K562 (cell line): ENCODE results near the gene TMEM214. TPM values are rescaled to one million over a fixed set of nuclear protein-coding genes. Genes with fewer than 3 reads are reported as not detected.

ENCODE experiments used
- ATAC-seq: fragments of 200-7000 bp; cut with Tn5 transposase; 3 replicates; pipeline ENCODE4 v1.9.1; 2020; ENCODE audit warnings: moderate library complexity
- BruUV-seq: library from RNA; stranded (reverse); fragments of 400-500 nt; replicated peaks from 2 replicates; lab custom pipeline; 2021; lab: Mats Ljungman, UMichigan
- CTCF ChIA-PET: fragments of 300-600 bp; formaldehyde crosslinking; extraction: SDS; loops from one replicate; lab custom pipeline; 2021; ENCODE audit warnings: low intra/inter-chr PET ratio; lab: Yijun Ruan, JAX
- POLR2A ChIA-PET: fragments of 300-600, 350-650 bp; sonication (Branson Sonifier 250); formaldehyde crosslinking; extraction: SDS; loops from one replicate; lab custom pipeline; 2021; ENCODE audit warnings: antibody characterized with exemption, inconsistent platforms; lab: Yijun Ruan, JAX
- DNase-seq, 4 experiments: peaks; one replicate each; pipeline versions ENCODE4 v3.0.0 to v3.0.0-alpha.2; 2011 to 2018; ENCODE audit warnings: low spot score in 3 of 4, mixed read lengths in 3 of 4; ENCODE audit errors: extremely low read depth in 1 of 4
- FAIRE-seq: peaks from 2 replicates; lab custom pipeline; 2011; peaks lifted over from hg19 to GRCh38; lab: Jason Lieb, UNC
- H2AFZ ChIP-seq: 2 replicates; pipeline ENCODE4 v1.6.0; 2011; ENCODE audit warnings: low read depth, low read length, control low read depth, inconsistent platforms
- H3K27ac ChIP-seq: fragments of 200-600 bp; 3 replicates; pipeline ENCODE4 v1.8.0; 2011; ENCODE audit warnings: low read depth, mild to moderate bottlenecking, control low read depth, inconsistent platforms, low read length, moderate library complexity, mixed read lengths; ENCODE audit errors: extremely low read depth
- H3K27me3 ChIP-seq, 2 experiments: fragments of 300-600 bp in 1 of 2; 2 replicates in 1 of 2; 3 replicates in 1 of 2; pipeline versions ENCODE4 v1.6.0 to v1.8.0; 2011; ENCODE audit warnings: inconsistent platforms in 2 of 2, low read length in 2 of 2, mild to moderate bottlenecking in 1 of 2, mixed read lengths in 1 of 2, moderate library complexity in 1 of 2; ENCODE audit not compliant: control insufficient read depth in 2 of 2, insufficient read depth in 2 of 2
- H3K36me3 ChIP-seq: fragments of 300-600 bp; 3 replicates; pipeline ENCODE4 v1.8.0; 2011; ENCODE audit warnings: mild to moderate bottlenecking, low read length, inconsistent platforms; ENCODE audit not compliant: control insufficient read depth, insufficient read depth
- H3K4me1 ChIP-seq, 2 experiments: fragments of 200-600 bp in 1 of 2; replicated peaks in 1 of 2; 2 replicates in 1 of 2; 3 replicates in 1 of 2; pipeline versions ENCODE4 v1.5.1 to v1.8.0; 2011; ENCODE audit warnings: inconsistent platforms in 2 of 2, low read length in 2 of 2, mild to moderate bottlenecking in 1 of 2, mixed read lengths in 1 of 2, moderate library complexity in 1 of 2; ENCODE audit not compliant: control insufficient read depth in 2 of 2, insufficient read depth in 2 of 2
- H3K4me2 ChIP-seq: 2 replicates; pipeline ENCODE4 v1.6.1; 2011; ENCODE audit warnings: low read length, control low read depth, inconsistent platforms, mixed read lengths; ENCODE audit not compliant: insufficient read depth
- H3K4me3 ChIP-seq: fragments of 200-600 bp; sonication (generic), shearing (Covaris generic); 2 replicates; pipeline ENCODE4 v1.5.1; 2016; ENCODE audit warnings: control low read depth, inconsistent platforms
- H3K79me2 ChIP-seq: fragments of 200-600 bp; 3 replicates; pipeline ENCODE4 v1.8.0; 2011; ENCODE audit warnings: low read length, inconsistent platforms; ENCODE audit not compliant: control insufficient read depth, insufficient read depth
- H3K9ac ChIP-seq, 2 experiments: 2 replicates each; pipeline versions ENCODE4 v1.6.0 to v1.6.1; 2011; ENCODE audit warnings: low read depth in 2 of 2, low read length in 2 of 2, control low read depth in 1 of 2, inconsistent platforms in 1 of 2, mild to moderate bottlenecking in 1 of 2, mixed read lengths in 1 of 2; ENCODE audit not compliant: insufficient read depth in 1 of 2
- H3K9me1 ChIP-seq: one replicate; pipeline ENCODE4 v1.6.0; 2011; ENCODE audit warnings: inconsistent platforms, mild to moderate bottlenecking, low read length, moderate library complexity; ENCODE audit not compliant: control insufficient read depth, insufficient read depth
- H3K9me3 ChIP-seq: replicated peaks from 2 replicates; pipeline ENCODE4 v1.5.1; 2011; ENCODE audit warnings: low read depth, low read length, inconsistent platforms; ENCODE audit not compliant: control insufficient read depth, insufficient read depth
- H4K20me1 ChIP-seq: replicated peaks from 2 replicates; pipeline ENCODE4 v1.6.1; 2011; ENCODE audit warnings: low read length, inconsistent platforms, mixed read lengths; ENCODE audit not compliant: control insufficient read depth, insufficient read depth
- CSDE1 ChIP-seq, 2 experiments: fragments of 450-650 bp; IDR thresholded peaks; 2 replicates each; pipeline ENCODE4 v1.6.1; 2016; ENCODE audit warnings: mild to moderate bottlenecking in 1 of 2
- E2F3 ChIP-seq: fragments of 250-450 bp; sonication (Bioruptor Pico); IDR thresholded peaks from 2 replicates; pipeline ENCODE4 v1.4.0; 2020; ENCODE audit warnings: mild to moderate bottlenecking
- EP300 ChIP-seq: IDR thresholded peaks from 2 replicates; pipeline ENCODE4 v1.6.1; 2012; ENCODE audit warnings: low read length, improper control_type of control experiment
- EP400 ChIP-seq: fragments of 450-650 bp; IDR thresholded peaks from 2 replicates; pipeline ENCODE4 v1.6.1; 2017; ENCODE audit warnings: antibody characterized with exemption, mild to moderate bottlenecking, moderate library complexity
- ETS2 ChIP-seq: IDR thresholded peaks from 2 replicates; pipeline ENCODE4 v1.6.1; 2016; ENCODE audit warnings: borderline replicate concordance, missing genetic modification characterization, mild to moderate bottlenecking, moderate library complexity, missing compliant biosample characterization; ENCODE audit not compliant: poor library complexity, severe bottlenecking
- GABPB1 ChIP-seq: sonication (generic); formaldehyde crosslinking; IDR thresholded peaks from 2 replicates; pipeline ENCODE4 v1.8.0; 2022; ENCODE audit warnings: mild to moderate bottlenecking, missing genetic modification reagents
- IRF2 ChIP-seq: sonication (generic); formaldehyde crosslinking; IDR thresholded peaks from 2 replicates; pipeline ENCODE4 v1.8.1; 2022; ENCODE audit warnings: mild to moderate bottlenecking, missing genetic modification reagents
- PHB2 ChIP-seq: fragments of 450-650 bp; IDR thresholded peaks from 2 replicates; pipeline ENCODE4 v1.6.1; 2017; ENCODE audit warnings: low read depth
- SMARCC2 ChIP-seq: fragments of 450-650 bp; IDR thresholded peaks from 2 replicates; pipeline ENCODE4 v1.6.1; 2017; ENCODE audit warnings: antibody characterized with exemption, moderate library complexity, mild to moderate bottlenecking, low read depth
- TARDBP ChIP-seq: fragments of 450-650 bp; IDR thresholded peaks from 2 replicates; pipeline ENCODE4 v1.6.1; 2016
- TCF7 ChIP-seq: sonication (generic); IDR thresholded peaks from 2 replicates; pipeline ENCODE4 v1.6.1; 2016; ENCODE audit warnings: antibody characterized with exemption, borderline replicate concordance
- ZBTB5 ChIP-seq: fragments of 450-650 bp; IDR thresholded peaks from 2 replicates; pipeline ENCODE4 v1.6.1; 2017; ENCODE audit warnings: antibody characterized with exemption
- ZFP1 ChIP-seq: fragments of 450-650 bp; formaldehyde crosslinking; IDR thresholded peaks from 2 replicates; pipeline ENCODE4 v1.4.0; 2020; ENCODE audit warnings: mild to moderate bottlenecking, mixed read lengths
- ZNF197 ChIP-seq: fragments of 200-800 bp; sonication (Bioruptor generic); IDR thresholded peaks from 2 replicates; pipeline ENCODE4 v1.6.1; 2016; ENCODE audit warnings: low read depth, missing genetic modification characterization, missing compliant biosample characterization
- ZNF444 ChIP-seq: fragments of 250-450 bp; sonication (Bioruptor Pico); IDR thresholded peaks from 2 replicates; pipeline ENCODE4 v1.4.0; 2020; ENCODE audit warnings: mild to moderate bottlenecking, moderate library complexity
- ZNF551 ChIP-seq: fragments of 250-450 bp; sonication (Bioruptor Pico); IDR thresholded peaks from 2 replicates; pipeline ENCODE4 v1.5.0; 2021; ENCODE audit warnings: mild to moderate bottlenecking, moderate library complexity
- WGBS: fragments of 100-300 bp; shearing (Covaris generic); methylation state at CpG from one replicate; pipeline ENCODE4 v1.1.6; 2016; ENCODE audit warnings: low coverage, mixed read lengths; ENCODE audit not compliant: insufficient coverage; ENCODE audit errors: missing lambda C conversion rate; 5-methylcytosine and 5-hydroxymethylcytosine counted together
- in situ Hi-C: fragments of 300-500 bp; cut with MboI; formaldehyde crosslinking; loops from 4 replicates; pipeline ENCODE4 v1.15.0; 2018; ENCODE audit warnings: inconsistent platforms, mixed read lengths
- intact Hi-C: fragments of 100-400 bp; cut with micrococcal nuclease; formaldehyde crosslinking; loops from 2 replicates; pipeline ENCODE4 v1.14.2; 2022
- polyA plus RNA-seq, 8 experiments: library from polyadenylated mRNA; depleted of rRNA in 4 of 8; stranded (reverse) in 5 of 8; unstranded in 3 of 8; fragments of >200 nt; fragmentation: Nextera tagmentation in 2 of 8; fragmentation: Illumina TruSeq in 1 of 8; extraction: Ambion mirVana in 2 of 8; extraction: Trizol in 1 of 8; gene quantifications; 2 replicates each; pipeline versions ENCODE4 v1.2.1 to v1.2.3, GENCODE V29; 2011 to 2014; ENCODE audit warnings: inconsistent platforms in 1 of 8, missing spikeins in 1 of 8
- total RNA-seq, 7 experiments: library from RNA; depleted of rRNA in 6 of 7; stranded (reverse); fragments of >200 nt in 6 of 7; fragmentation: Illumina TruSeq in 2 of 7; extraction: Trizol in 2 of 7; gene quantifications; 2 replicates each; pipeline versions ENCODE4 v1.2.1 to v1.2.3, GENCODE V29; 2011 to 2021; ENCODE audit warnings: low replicate concordance in 1 of 7
- TF ChIP-seq, protein P1 (sequence below): sonication (generic); formaldehyde crosslinking; IDR thresholded peaks from 2 replicates; pipeline ENCODE4 v1.8.1; 2023; ENCODE audit warnings: mild to moderate bottlenecking, missing genetic modification reagents
- TF ChIP-seq, protein P2 (sequence below): sonication (generic); formaldehyde crosslinking; IDR thresholded peaks from 2 replicates; pipeline ENCODE4 v1.8.0; 2022; ENCODE audit warnings: mild to moderate bottlenecking, missing genetic modification reagents
- TF ChIP-seq, protein P3 (sequence below): fragments of 200-800 bp; sonication (Bioruptor generic); IDR thresholded peaks from 2 replicates; pipeline ENCODE4 v1.6.1; 2017; ENCODE audit warnings: missing genetic modification characterization, missing compliant biosample characterization

TMEM214 gene
- total and polyA plus RNA-seq, 9 of the 15 experiments (the other 6 are each of a cell fraction or from before 2014, with no cell fraction given), result 11.4 to 81.4 (median 44.1) TPM

GRCh38 chr2:26985807-26986206 is 47.0 kb upstream of the TMEM214 start:
- Histone ChIP-seq H3K4me2 (no peak overlapping the region), H3K9me3 (no peaks in the 10 kb centered on the region), H2AFZ (no peak overlapping the region), H3K4me3 (no peak overlapping the region), H3K36me3 (peaks cover 34% of the 10 kb centered on the region), H3K79me2 (peaks cover 40% of the 10 kb centered on the region), H3K27ac (no peak overlapping the region), H3K27me3 (no peaks in the 10 kb centered on the region), H4K20me1 (0 out of 2 replicates have a peak, but pooled peaks cover 7% of the 10 kb centered on the region)
- POLR2A ChIA-PET, result interaction anchor here (1.0 kb wide), 1 partner anchor 14 kb away, joined by 3 read pairs; no protein-coding TSS in a partner anchor
- BruUV-seq, result no TSS peak
- 82% methylated on average over 4 of the region's 4 CpGs for WGBS
- no peak for FAIRE-seq
- in situ Hi-C loops, result no loop called here
- TF ChIP-seq ETS2 (tag) (no peak), ZFP1 (CRISPR knock-in tag) (no peak), ZNF444 (CRISPR knock-in tag) (no peak), EP400 (no peak), ZNF551 (CRISPR knock-in tag) (no peak), IRF2 (CRISPR knock-in tag) (no peak), ZNF197 (CRISPR knock-in tag) (no peak), CSDE1 (IDR thresholded peaks at IDR 0.05) (no peak), PHB2 (no peak), GABPB1 (CRISPR knock-in tag) (no peak), TCF7 (no peak), EP300 (no peak), TARDBP (no peak), E2F3 (no peak), ZBTB5 (no peak), SMARCC2 (no peak)
- TF ChIP-seq, protein P1, sequence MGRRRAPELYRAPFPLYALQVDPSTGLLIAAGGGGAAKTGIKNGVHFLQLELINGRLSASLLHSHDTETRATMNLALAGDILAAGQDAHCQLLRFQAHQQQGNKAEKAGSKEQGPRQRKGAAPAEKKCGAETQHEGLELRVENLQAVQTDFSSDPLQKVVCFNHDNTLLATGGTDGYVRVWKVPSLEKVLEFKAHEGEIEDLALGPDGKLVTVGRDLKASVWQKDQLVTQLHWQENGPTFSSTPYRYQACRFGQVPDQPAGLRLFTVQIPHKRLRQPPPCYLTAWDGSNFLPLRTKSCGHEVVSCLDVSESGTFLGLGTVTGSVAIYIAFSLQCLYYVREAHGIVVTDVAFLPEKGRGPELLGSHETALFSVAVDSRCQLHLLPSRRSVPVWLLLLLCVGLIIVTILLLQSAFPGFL (CRISPR knock-in tag), result no peak
- TF ChIP-seq, protein P2, sequence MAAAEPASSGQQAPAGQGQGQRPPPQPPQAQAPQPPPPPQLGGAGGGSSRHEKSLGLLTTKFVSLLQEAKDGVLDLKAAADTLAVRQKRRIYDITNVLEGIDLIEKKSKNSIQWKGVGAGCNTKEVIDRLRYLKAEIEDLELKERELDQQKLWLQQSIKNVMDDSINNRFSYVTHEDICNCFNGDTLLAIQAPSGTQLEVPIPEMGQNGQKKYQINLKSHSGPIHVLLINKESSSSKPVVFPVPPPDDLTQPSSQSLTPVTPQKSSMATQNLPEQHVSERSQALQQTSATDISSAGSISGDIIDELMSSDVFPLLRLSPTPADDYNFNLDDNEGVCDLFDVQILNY (CRISPR knock-in tag), result no peak
- TF ChIP-seq, protein P3, sequence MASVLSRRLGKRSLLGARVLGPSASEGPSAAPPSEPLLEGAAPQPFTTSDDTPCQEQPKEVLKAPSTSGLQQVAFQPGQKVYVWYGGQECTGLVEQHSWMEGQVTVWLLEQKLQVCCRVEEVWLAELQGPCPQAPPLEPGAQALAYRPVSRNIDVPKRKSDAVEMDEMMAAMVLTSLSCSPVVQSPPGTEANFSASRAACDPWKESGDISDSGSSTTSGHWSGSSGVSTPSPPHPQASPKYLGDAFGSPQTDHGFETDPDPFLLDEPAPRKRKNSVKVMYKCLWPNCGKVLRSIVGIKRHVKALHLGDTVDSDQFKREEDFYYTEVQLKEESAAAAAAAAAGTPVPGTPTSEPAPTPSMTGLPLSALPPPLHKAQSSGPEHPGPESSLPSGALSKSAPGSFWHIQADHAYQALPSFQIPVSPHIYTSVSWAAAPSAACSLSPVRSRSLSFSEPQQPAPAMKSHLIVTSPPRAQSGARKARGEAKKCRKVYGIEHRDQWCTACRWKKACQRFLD (CRISPR knock-in tag), result no peak
- TF ChIP-seq, all 486 proteins: peak for 0
- no peak for DNase-seq
- Histone ChIP-seq H3K4me1 (peaks cover under 1 to 17% of the 10 kb centered on the region in 2 experiments; a peak in 3 of 5 replicates), H3K9me1 (no peaks in the 10 kb centered on the region), H3K9ac (no peak overlapping the region)
- ATAC-seq, result no peak
- intact Hi-C loops, result no loop called here
- CTCF ChIA-PET, result no interaction called here
